ENCODE measurements around the gene MAPK6. TPM values are rescaled to one million over a fixed set of nuclear protein-coding genes. Genes with fewer than 3 reads are reported as not detected.
A peak's percentile ranks its signal among the peaks of the same experiment; 100 is the strongest.

MAPK6 gene
- total RNA-seq, 5 donors from 2014 or later (not counting 1 experiment from before 2014, with no cell fraction given): 15.1 to 35.1 (median 19.8) TPM

GRCh38 chr15:52107238-52107637 is 88.2 kb downstream of the MAPK6 start:
- CTCF ChIA-PET: no interaction called here

GRCh38 chr15:52109559-52110451 is 90.8 kb downstream of the MAPK6 start:
- Histone ChIP-seq H3K27ac (ENCODE audit: low read length) (no peak overlapping the region), H3K4me1 (ENCODE audit: control insufficient read depth in 1 of 2, extremely low read depth in 1 of 2, insufficient read depth in 2 of 2, low read length in 2 of 2) (peaks cover 0 to 15% of the 10 kb centered on the region in 2 experiments), H3K9me3 (no peaks in the 10 kb centered on the region), H3K27me3 (replicated peaks in 1 of 2; ENCODE audit: control insufficient read depth in 2 of 2, extremely low read depth in 1 of 2, insufficient read depth in 2 of 2, low read length in 1 of 2) (peaks cover 0 to 39% of the 10 kb centered on the region in 2 experiments), H3K4me3 (ENCODE audit: control insufficient read depth in 1 of 2, extremely low read depth in 1 of 2, low read length in 1 of 2) (no peak overlapping the region), H3K36me3 (ENCODE audit: control insufficient read depth in 2 of 2, extremely low read depth in 1 of 2, insufficient read depth in 1 of 2, low read length in 1 of 2) (no peaks in the 10 kb centered on the region)
- 83% methylated on average over 1 of the region's 5 CpGs for WGBS (ENCODE audit: insufficient coverage)
- ATAC-seq (replicated peaks in 1 of 4) (no peak), DNase-seq (no peak)
- Mint-ChIP-seq H3K27ac (no peak overlapping the region), H3K4me3 (no peak overlapping the region), H3K36me3 (no peaks in the 10 kb centered on the region), H3K27me3 (peaks cover 24 to 25% of the 10 kb centered on the region in 2 donors), H3K9me3 (no peaks in the 10 kb centered on the region), H3K4me1 (peaks cover 3 to 9% (median 5%) of the 10 kb centered on the region in 3 donors)
- POLR2A ChIA-PET: no interaction called here
- CTCF ChIA-PET: interaction anchor here (0.7 kb wide), 3 partner anchors 98 to 288 kb away, joined by 3 read pairs; no protein-coding TSS in a partner anchor

More at GRCh38 chr15:52107238-52107637, 88.2 kb downstream of the MAPK6 start:
- peaks cover 0 to 8% of the 10 kb centered on the region in 2 experiments for H3K4me1 ChIP-seq (ENCODE audit: control insufficient read depth in 1 of 2, extremely low read depth in 1 of 2, insufficient read depth in 2 of 2, low read length in 2 of 2)
- Mint-ChIP-seq H3K9me3 (no peaks in the 10 kb centered on the region), H3K27ac (no peak overlapping the region), H3K27me3 (peaks cover 24 to 25% of the 10 kb centered on the region in 2 donors), H3K4me1 (peaks cover 1 to 7% (median 5%) of the 10 kb centered on the region in 3 donors), H3K4me3 (no peak overlapping the region), H3K36me3 (no peaks in the 10 kb centered on the region)
- peaks cover 0 to 37% of the 10 kb centered on the region in 2 experiments for H3K27me3 ChIP-seq (replicated peaks in 1 of 2; ENCODE audit: control insufficient read depth in 2 of 2, extremely low read depth in 1 of 2, insufficient read depth in 2 of 2, low read length in 1 of 2)
- H3K4me3 ChIP-seq (ENCODE audit: control insufficient read depth in 1 of 2, extremely low read depth in 1 of 2, low read length in 1 of 2): no peak overlapping the region
- no peaks in the 10 kb centered on the region for H3K36me3 ChIP-seq (ENCODE audit: control insufficient read depth in 2 of 2, extremely low read depth in 1 of 2, insufficient read depth in 1 of 2, low read length in 1 of 2)
- WGBS (ENCODE audit: insufficient coverage): 100% methylated on average over 6 of the region's 6 CpGs
- H3K27ac ChIP-seq (ENCODE audit: low read length): no peak overlapping the region
- no peak for ATAC-seq (replicated peaks in 1 of 4)
- H3K9me3 ChIP-seq: no peaks in the 10 kb centered on the region
- DNase-seq: no peak
- POLR2A ChIA-PET: no interaction called here

- H3K4me3 Mint-ChIP-seq: peak overlapping the region; percentile 28 to 73 (median 62)
- ChIA-PET CTCF (interaction anchor here in 1 of 2 donors (0.6 kb wide), 1 partner anchor 67 kb away, joined by 3 read pairs; no protein-coding TSS in a partner anchor), POLR2A (no interaction called here)
- H3K9me3 Mint-ChIP-seq: no peaks in the 10 kb centered on the region
- Histone ChIP-seq H3K27me3 (replicated peaks in 1 of 2; ENCODE audit: control insufficient read depth in 2 of 2, extremely low read depth in 1 of 2, insufficient read depth in 2 of 2, low read length in 1 of 2) (peaks cover 0 to 36% of the 10 kb centered on the region in 2 experiments), H3K9me3 (no peaks in the 10 kb centered on the region), H3K4me1 (ENCODE audit: control insufficient read depth in 1 of 2, extremely low read depth in 1 of 2, insufficient read depth in 2 of 2, low read length in 2 of 2) (peaks cover 0 to 15% of the 10 kb centered on the region in 2 experiments), H3K27ac (ENCODE audit: low read length) (no peak overlapping the region), H3K36me3 (ENCODE audit: control insufficient read depth in 2 of 2, extremely low read depth in 1 of 2, insufficient read depth in 1 of 2, low read length in 1 of 2) (no peaks in the 10 kb centered on the region), H3K4me3 (ENCODE audit: control insufficient read depth in 1 of 2, extremely low read depth in 1 of 2, low read length in 1 of 2) (peak overlapping the region in 1 of 2 donors; percentile 73)
- 59% methylated on average over 27 of the region's 32 CpGs for WGBS (ENCODE audit: insufficient coverage)
- ATAC-seq (replicated peaks in 1 of 4): no peak
- no peaks in the 10 kb centered on the region for H3K36me3 Mint-ChIP-seq
- no peak for DNase-seq
- H3K4me1 Mint-ChIP-seq: peaks cover 14 to 20% (median 16%) of the 10 kb centered on the region in 3 donors
- no peak overlapping the region for H3K27ac Mint-ChIP-seq
- H3K27me3 Mint-ChIP-seq: peaks cover 20 to 24% of the 10 kb centered on the region in 2 donors
Measured at GRCh38 chr15:52111517-52112202, 92.6 kb downstream of the MAPK6 start.

GRCh38 chr15:52112203-52112750 is 93.3 kb downstream of the MAPK6 start:
- WGBS (ENCODE audit: insufficient coverage): 4% methylated on average over 61 of the region's 61 CpGs
- CTCF ChIA-PET: interaction anchor here in 1 of 2 donors (0.6 kb wide), 1 partner anchor 67 kb away, joined by 3 read pairs; no protein-coding TSS in a partner anchor
- no peaks in the 10 kb centered on the region for H3K9me3 ChIP-seq
- peaks cover 16 to 24% of the 10 kb centered on the region in 2 donors for H3K27me3 Mint-ChIP-seq
- peak overlapping the region; percentile 62 to 73 (median 71) for H3K4me3 Mint-ChIP-seq
- peaks cover 14 to 23% (median 18%) of the 10 kb centered on the region in 3 donors for H3K4me1 Mint-ChIP-seq
- H3K9me3 Mint-ChIP-seq: no peaks in the 10 kb centered on the region
- H3K36me3 Mint-ChIP-seq: no peaks in the 10 kb centered on the region
- H3K4me3 ChIP-seq (ENCODE audit: control insufficient read depth in 1 of 2, extremely low read depth in 1 of 2, low read length in 1 of 2): peak overlapping the region; percentile 43 to 73
- peak; percentile 80 to 91 (median 86) for ATAC-seq (replicated peaks in 1 of 4)
- POLR2A ChIA-PET: no interaction called here
- no peaks in the 10 kb centered on the region for H3K36me3 ChIP-seq (ENCODE audit: control insufficient read depth in 2 of 2, extremely low read depth in 1 of 2, insufficient read depth in 1 of 2, low read length in 1 of 2)
- H3K27ac ChIP-seq (ENCODE audit: low read length): no peak overlapping the region
- peak in 34 of 35 experiments; percentile 11 to 59 (median 40) for DNase-seq
- peaks cover 0 to 31% of the 10 kb centered on the region in 2 experiments for H3K27me3 ChIP-seq (replicated peaks in 1 of 2; ENCODE audit: control insufficient read depth in 2 of 2, extremely low read depth in 1 of 2, insufficient read depth in 2 of 2, low read length in 1 of 2)
- peaks cover 0 to 15% of the 10 kb centered on the region in 2 experiments for H3K4me1 ChIP-seq (ENCODE audit: control insufficient read depth in 1 of 2, extremely low read depth in 1 of 2, insufficient read depth in 2 of 2, low read length in 2 of 2)
- no peak overlapping the region for H3K27ac Mint-ChIP-seq

GRCh38 chr15:52113235-52113634 is 94.2 kb downstream of the MAPK6 start:
- Histone ChIP-seq H3K36me3 (ENCODE audit: control insufficient read depth in 2 of 2, extremely low read depth in 1 of 2, insufficient read depth in 1 of 2, low read length in 1 of 2) (no peaks in the 10 kb centered on the region), H3K4me3 (ENCODE audit: control insufficient read depth in 1 of 2, extremely low read depth in 1 of 2, low read length in 1 of 2) (no peak overlapping the region), H3K4me1 (ENCODE audit: control insufficient read depth in 1 of 2, extremely low read depth in 1 of 2, insufficient read depth in 2 of 2, low read length in 2 of 2) (peaks cover 0 to 15% of the 10 kb centered on the region in 2 experiments), H3K27me3 (replicated peaks in 1 of 2; ENCODE audit: control insufficient read depth in 2 of 2, extremely low read depth in 1 of 2, insufficient read depth in 2 of 2, low read length in 1 of 2) (peaks cover 0 to 27% of the 10 kb centered on the region in 2 experiments), H3K27ac (ENCODE audit: low read length) (no peak overlapping the region), H3K9me3 (no peaks in the 10 kb centered on the region)
- WGBS (ENCODE audit: insufficient coverage): no CpG with 5 or more reads among the region's 3 CpGs
- Mint-ChIP-seq H3K36me3 (no peaks in the 10 kb centered on the region), H3K4me1 (peaks cover 14 to 24% (median 19%) of the 10 kb centered on the region in 3 donors), H3K9me3 (no peaks in the 10 kb centered on the region), H3K27ac (no peak overlapping the region), H3K27me3 (peaks cover 16 to 22% of the 10 kb centered on the region in 2 donors), H3K4me3 (peak overlapping the region; percentile 28 to 62 (median 39))
- DNase-seq: no peak
- ATAC-seq (replicated peaks in 1 of 4): no peak
- ChIA-PET POLR2A (no interaction called here), CTCF (interaction anchor here in 1 of 2 donors (0.6 kb wide), 1 partner anchor 439 kb away, joined by 5 read pairs; no protein-coding TSS in a partner anchor)

- ATAC-seq (replicated peaks in 1 of 4) (no peak), DNase-seq (no peak)
- Histone ChIP-seq H3K4me1 (ENCODE audit: control insufficient read depth in 1 of 2, extremely low read depth in 1 of 2, insufficient read depth in 2 of 2, low read length in 2 of 2) (peaks cover 0 to 15% of the 10 kb centered on the region in 2 experiments), H3K27me3 (replicated peaks in 1 of 2; ENCODE audit: control insufficient read depth in 2 of 2, extremely low read depth in 1 of 2, insufficient read depth in 2 of 2, low read length in 1 of 2) (peaks cover 0 to 27% of the 10 kb centered on the region in 2 experiments), H3K36me3 (ENCODE audit: control insufficient read depth in 2 of 2, extremely low read depth in 1 of 2, insufficient read depth in 1 of 2, low read length in 1 of 2) (no peaks in the 10 kb centered on the region), H3K27ac (ENCODE audit: low read length) (no peak overlapping the region), H3K9me3 (no peaks in the 10 kb centered on the region), H3K4me3 (ENCODE audit: control insufficient read depth in 1 of 2, extremely low read depth in 1 of 2, low read length in 1 of 2) (no peak overlapping the region)
- CTCF ChIA-PET: interaction anchor here in 1 of 2 donors (0.6 kb wide), 1 partner anchor 113 kb away, joined by 4 read pairs; no protein-coding TSS in a partner anchor
- Mint-ChIP-seq H3K4me1 (peaks cover 14 to 24% (median 19%) of the 10 kb centered on the region in 3 donors), H3K27ac (no peak overlapping the region), H3K36me3 (no peaks in the 10 kb centered on the region), H3K9me3 (no peaks in the 10 kb centered on the region), H3K4me3 (peak overlapping the region in 1 of 3 donors; percentile 62), H3K27me3 (peaks cover 14 to 19% of the 10 kb centered on the region in 2 donors)
- POLR2A ChIA-PET: no interaction called here
Measured at GRCh38 chr15:52113708-52114107, 94.7 kb downstream of the MAPK6 start.

All from T-cell (primary cell).